Measurements from ENCODE around the gene CSF2RB. TPM values are rescaled to one million over a fixed set of nuclear protein-coding genes. Genes with fewer than 3 reads are reported as not detected.

The CSF2RB gene
- total RNA-seq, 1 experiment from 2014 or later: 0.07 TPM

DNA sequence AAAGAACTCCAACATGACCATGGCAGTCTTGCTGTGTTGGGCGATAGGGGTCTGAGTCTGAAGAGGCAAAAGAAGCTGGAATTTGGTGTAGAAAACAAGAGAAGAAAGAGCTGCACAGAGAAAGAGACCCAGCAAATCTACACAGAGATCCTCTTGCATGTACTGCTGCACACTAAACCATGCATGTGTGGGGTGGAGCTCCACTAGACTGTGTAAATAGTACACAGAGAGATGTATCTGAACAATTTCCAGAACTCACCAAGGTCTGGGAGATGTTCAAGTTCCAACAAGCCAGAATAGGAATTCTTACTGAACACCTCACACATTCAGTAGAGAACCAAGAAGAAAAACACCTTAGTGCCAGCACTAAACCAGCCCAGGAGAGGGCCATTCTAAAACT, 42.3 kb downstream of the CSF2RB start:
- DNase-seq (ENCODE audit: low spot score) (no peak), ATAC-seq (no peak)
- Mint-ChIP-seq H3K9me3 (peaks cover 30% of the 10 kb centered on the region), H3K4me3 (no peak overlapping the region), H3K27ac (no peak overlapping the region), H3K27me3 (ENCODE audit: low read depth) (peaks cover 20% of the 10 kb centered on the region), H3K36me3 (peaks cover 13% of the 10 kb centered on the region; the same call in 1 of the 2 replicates), H3K4me1 (no peaks in the 10 kb centered on the region)
- TF ChIP-seq, protein P1, sequence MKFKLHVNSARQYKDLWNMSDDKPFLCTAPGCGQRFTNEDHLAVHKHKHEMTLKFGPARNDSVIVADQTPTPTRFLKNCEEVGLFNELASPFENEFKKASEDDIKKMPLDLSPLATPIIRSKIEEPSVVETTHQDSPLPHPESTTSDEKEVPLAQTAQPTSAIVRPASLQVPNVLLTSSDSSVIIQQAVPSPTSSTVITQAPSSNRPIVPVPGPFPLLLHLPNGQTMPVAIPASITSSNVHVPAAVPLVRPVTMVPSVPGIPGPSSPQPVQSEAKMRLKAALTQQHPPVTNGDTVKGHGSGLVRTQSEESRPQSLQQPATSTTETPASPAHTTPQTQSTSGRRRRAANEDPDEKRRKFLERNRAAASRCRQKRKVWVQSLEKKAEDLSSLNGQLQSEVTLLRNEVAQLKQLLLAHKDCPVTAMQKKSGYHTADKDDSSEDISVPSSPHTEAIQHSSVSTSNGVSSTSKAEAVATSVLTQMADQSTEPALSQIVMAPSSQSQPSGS (CRISPR knock-in tag; IDR thresholded peaks at IDR 0.05; ENCODE audit: borderline replicate concordance, low read depth): no peak
- ChIA-PET POLR2A (no interaction called here), CTCF (interaction anchor here (1.3 kb wide), 1 partner anchor 22 kb away, joined by 3 read pairs; no protein-coding TSS in a partner anchor)

DNA sequence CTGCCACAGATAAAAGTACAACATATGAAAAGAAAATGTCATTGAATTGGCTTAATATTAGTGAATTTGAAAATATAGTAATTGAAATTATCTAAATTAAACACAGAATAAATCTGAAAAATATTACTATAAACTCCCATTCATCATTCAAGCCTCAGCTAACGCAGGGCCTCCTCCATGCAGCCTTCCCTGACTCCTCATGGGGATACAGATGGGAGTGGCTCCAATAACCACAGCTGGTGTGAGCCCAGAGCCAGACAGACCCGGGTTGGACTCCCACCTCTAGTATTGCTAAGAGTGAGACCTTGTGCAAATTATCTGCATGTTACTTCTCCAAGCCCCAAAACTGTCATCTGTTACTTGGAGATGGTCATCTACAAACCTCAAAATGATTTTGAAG, 44.9 kb downstream of the CSF2RB start:
- peaks cover 22% of the 10 kb centered on the region for H3K4me1 Mint-ChIP-seq
- H3K27ac Mint-ChIP-seq: no peak overlapping the region
- H3K27me3 Mint-ChIP-seq (ENCODE audit: low read depth): peaks cover 27% of the 10 kb centered on the region
- TF ChIP-seq FOXK1 (CRISPR knock-in tag; IDR thresholded peaks at IDR 0.05) (no peak), ZNF416 (CRISPR knock-in tag; IDR thresholded peaks at IDR 0.05) (no peak), IRF2 (CRISPR knock-in tag; IDR thresholded peaks at IDR 0.05; ENCODE audit: borderline replicate concordance, low read depth) (no peak), TP53 (CRISPR knock-in tag; IDR thresholded peaks at IDR 0.05) (no peak), GRHL2 (CRISPR knock-in tag; IDR thresholded peaks at IDR 0.05; ENCODE audit: insufficient replicate concordance, severe bottlenecking) (no peak), SP1 (CRISPR knock-in tag; conservative IDR thresholded peaks at IDR 0.05) (no peak), RELA (CRISPR knock-in tag; IDR thresholded peaks at IDR 0.05; ENCODE audit: borderline replicate concordance) (no peak)
- TF ChIP-seq, protein P1 (CRISPR knock-in tag; IDR thresholded peaks at IDR 0.05; ENCODE audit: borderline replicate concordance, low read depth): no peak
- H3K9me3 Mint-ChIP-seq: peaks cover 30% of the 10 kb centered on the region
- POLR2A ChIA-PET: no interaction called here
- no peak for DNase-seq (ENCODE audit: low spot score)
- H3K4me3 Mint-ChIP-seq: no peak overlapping the region
- ATAC-seq: no peak
- peaks cover 13% of the 10 kb centered on the region; the same call in 1 of the 2 replicates for H3K36me3 Mint-ChIP-seq
- CTCF ChIA-PET: interaction anchor here (2.1 kb wide), 1 partner anchor 19 kb away, joined by 13 read pairs; no protein-coding TSS in a partner anchor

DNA sequence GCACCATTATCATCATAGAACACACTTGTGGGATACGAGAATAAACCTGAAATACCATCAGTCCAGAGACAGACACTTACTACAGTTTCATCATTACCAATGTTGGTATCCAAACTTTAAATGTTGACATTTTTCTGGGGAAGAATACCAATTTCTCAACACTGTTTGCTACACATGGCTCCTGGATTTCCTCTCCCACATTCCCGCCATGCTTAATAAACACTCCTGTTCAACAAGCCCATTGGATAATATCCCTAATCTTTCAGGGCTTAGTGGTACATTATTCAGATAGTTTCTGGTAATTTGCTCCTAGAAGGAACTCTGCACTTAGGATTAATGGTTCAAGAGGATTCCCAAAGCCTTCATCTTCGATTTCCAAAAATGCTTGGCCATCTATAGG, 48.2 kb downstream of the CSF2RB start:
- CTCF ChIA-PET: interaction anchor here (1.0 to 2.0 kb wide), 3 partner anchors 16 to 37 kb away, joined by 4 to 6 read pairs (median 4); no protein-coding TSS in a partner anchor

DNA sequence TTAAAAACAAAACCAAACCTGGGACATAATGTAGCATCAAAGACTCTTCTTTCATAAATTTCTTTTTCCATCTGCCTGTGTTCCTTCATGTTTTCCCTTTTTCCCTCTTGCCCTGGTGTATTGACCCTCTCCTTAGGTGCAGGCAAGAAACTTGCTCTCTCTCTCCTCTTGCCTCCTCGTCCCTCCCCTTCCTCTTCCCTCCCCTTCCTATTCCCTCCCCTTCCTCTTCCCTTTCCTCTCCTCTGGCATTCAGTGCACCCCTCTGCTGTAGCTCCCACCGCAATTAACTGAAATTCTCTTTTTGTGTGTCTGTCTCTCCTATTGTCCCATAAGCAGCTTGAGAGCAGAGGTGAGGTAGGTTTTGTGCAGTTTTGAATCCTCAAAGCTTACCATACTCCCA, 49.9 kb downstream of the CSF2RB start:
- TF ChIP-seq GRHL2 (CRISPR knock-in tag; IDR thresholded peaks at IDR 0.05; ENCODE audit: insufficient replicate concordance, severe bottlenecking) (no peak), OVOL2 (CRISPR knock-in tag; IDR thresholded peaks at IDR 0.05; ENCODE audit: borderline replicate concordance) (no peak), PRRX2 (CRISPR knock-in tag; IDR thresholded peaks at IDR 0.05) (no peak), ZNF423 (CRISPR knock-in tag; IDR thresholded peaks at IDR 0.05) (no peak), ZNF232 (CRISPR knock-in tag; IDR thresholded peaks at IDR 0.05) (no peak), RELA (CRISPR knock-in tag; IDR thresholded peaks at IDR 0.05; ENCODE audit: borderline replicate concordance) (no peak), IRF2 (CRISPR knock-in tag; IDR thresholded peaks at IDR 0.05; ENCODE audit: borderline replicate concordance, low read depth) (no peak), FOXP1 (CRISPR knock-in tag; IDR thresholded peaks at IDR 0.05; ENCODE audit: borderline replicate concordance) (no peak)
- TF ChIP-seq, protein P2, sequence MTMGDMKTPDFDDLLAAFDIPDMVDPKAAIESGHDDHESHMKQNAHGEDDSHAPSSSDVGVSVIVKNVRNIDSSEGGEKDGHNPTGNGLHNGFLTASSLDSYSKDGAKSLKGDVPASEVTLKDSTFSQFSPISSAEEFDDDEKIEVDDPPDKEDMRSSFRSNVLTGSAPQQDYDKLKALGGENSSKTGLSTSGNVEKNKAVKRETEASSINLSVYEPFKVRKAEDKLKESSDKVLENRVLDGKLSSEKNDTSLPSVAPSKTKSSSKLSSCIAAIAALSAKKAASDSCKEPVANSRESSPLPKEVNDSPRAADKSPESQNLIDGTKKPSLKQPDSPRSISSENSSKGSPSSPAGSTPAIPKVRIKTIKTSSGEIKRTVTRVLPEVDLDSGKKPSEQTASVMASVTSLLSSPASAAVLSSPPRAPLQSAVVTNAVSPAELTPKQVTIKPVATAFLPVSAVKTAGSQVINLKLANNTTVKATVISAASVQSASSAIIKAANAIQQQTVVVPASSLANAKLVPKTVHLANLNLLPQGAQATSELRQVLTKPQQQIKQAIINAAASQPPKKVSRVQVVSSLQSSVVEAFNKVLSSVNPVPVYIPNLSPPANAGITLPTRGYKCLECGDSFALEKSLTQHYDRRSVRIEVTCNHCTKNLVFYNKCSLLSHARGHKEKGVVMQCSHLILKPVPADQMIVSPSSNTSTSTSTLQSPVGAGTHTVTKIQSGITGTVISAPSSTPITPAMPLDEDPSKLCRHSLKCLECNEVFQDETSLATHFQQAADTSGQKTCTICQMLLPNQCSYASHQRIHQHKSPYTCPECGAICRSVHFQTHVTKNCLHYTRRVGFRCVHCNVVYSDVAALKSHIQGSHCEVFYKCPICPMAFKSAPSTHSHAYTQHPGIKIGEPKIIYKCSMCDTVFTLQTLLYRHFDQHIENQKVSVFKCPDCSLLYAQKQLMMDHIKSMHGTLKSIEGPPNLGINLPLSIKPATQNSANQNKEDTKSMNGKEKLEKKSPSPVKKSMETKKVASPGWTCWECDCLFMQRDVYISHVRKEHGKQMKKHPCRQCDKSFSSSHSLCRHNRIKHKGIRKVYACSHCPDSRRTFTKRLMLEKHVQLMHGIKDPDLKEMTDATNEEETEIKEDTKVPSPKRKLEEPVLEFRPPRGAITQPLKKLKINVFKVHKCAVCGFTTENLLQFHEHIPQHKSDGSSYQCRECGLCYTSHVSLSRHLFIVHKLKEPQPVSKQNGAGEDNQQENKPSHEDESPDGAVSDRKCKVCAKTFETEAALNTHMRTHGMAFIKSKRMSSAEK (CRISPR knock-in tag; IDR thresholded peaks at IDR 0.05; ENCODE audit: borderline replicate concordance): no peak
- Mint-ChIP-seq H3K36me3 (0 out of 2 replicates have a peak, but pooled peaks cover 5% of the 10 kb centered on the region), H3K27me3 (ENCODE audit: low read depth) (peaks cover 25% of the 10 kb centered on the region), H3K4me1 (peaks cover 30% of the 10 kb centered on the region), H3K27ac (no peak overlapping the region), H3K9me3 (peaks cover 20% of the 10 kb centered on the region), H3K4me3 (no peak overlapping the region)
- POLR2A ChIA-PET: no interaction called here
- peak; percentile 43; the same call in 1 of the 2 replicates for ATAC-seq
- no peak for DNase-seq (ENCODE audit: low spot score)
- CTCF ChIA-PET: interaction anchor here (1.4 to 3.6 kb wide), 3 partner anchors 14 to 296 kb away, joined by 3 to 41 read pairs (median 4); no protein-coding TSS in a partner anchor

More for the DNA sequence above, 48.2 kb downstream of the CSF2RB start:
- Mint-ChIP-seq H3K36me3 (peaks cover 11% of the 10 kb centered on the region; the same call in 1 of the 2 replicates), H3K9me3 (peaks cover 32% of the 10 kb centered on the region), H3K27ac (no peak overlapping the region), H3K27me3 (ENCODE audit: low read depth) (peaks cover 27% of the 10 kb centered on the region), H3K4me1 (peaks cover 30% of the 10 kb centered on the region), H3K4me3 (no peak overlapping the region)
- no peak for DNase-seq (ENCODE audit: low spot score)
- no peak for TF ChIP-seq FOXJ3 (CRISPR knock-in tag; IDR thresholded peaks at IDR 0.05; ENCODE audit: borderline replicate concordance)
- no peak for TF ChIP-seq TEAD1 (CRISPR knock-in tag; IDR thresholded peaks at IDR 0.05)
- TF ChIP-seq GTF2I (CRISPR knock-in tag; conservative IDR thresholded peaks at IDR 0.05): no peak
- TF ChIP-seq, protein P3, sequence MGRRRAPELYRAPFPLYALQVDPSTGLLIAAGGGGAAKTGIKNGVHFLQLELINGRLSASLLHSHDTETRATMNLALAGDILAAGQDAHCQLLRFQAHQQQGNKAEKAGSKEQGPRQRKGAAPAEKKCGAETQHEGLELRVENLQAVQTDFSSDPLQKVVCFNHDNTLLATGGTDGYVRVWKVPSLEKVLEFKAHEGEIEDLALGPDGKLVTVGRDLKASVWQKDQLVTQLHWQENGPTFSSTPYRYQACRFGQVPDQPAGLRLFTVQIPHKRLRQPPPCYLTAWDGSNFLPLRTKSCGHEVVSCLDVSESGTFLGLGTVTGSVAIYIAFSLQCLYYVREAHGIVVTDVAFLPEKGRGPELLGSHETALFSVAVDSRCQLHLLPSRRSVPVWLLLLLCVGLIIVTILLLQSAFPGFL (CRISPR knock-in tag; IDR thresholded peaks at IDR 0.05; ENCODE audit: borderline replicate concordance): no peak
- POLR2A ChIA-PET: no interaction called here
- no peak for ATAC-seq
